ENCODE measurements around the gene SYNGR2.

DNA sequence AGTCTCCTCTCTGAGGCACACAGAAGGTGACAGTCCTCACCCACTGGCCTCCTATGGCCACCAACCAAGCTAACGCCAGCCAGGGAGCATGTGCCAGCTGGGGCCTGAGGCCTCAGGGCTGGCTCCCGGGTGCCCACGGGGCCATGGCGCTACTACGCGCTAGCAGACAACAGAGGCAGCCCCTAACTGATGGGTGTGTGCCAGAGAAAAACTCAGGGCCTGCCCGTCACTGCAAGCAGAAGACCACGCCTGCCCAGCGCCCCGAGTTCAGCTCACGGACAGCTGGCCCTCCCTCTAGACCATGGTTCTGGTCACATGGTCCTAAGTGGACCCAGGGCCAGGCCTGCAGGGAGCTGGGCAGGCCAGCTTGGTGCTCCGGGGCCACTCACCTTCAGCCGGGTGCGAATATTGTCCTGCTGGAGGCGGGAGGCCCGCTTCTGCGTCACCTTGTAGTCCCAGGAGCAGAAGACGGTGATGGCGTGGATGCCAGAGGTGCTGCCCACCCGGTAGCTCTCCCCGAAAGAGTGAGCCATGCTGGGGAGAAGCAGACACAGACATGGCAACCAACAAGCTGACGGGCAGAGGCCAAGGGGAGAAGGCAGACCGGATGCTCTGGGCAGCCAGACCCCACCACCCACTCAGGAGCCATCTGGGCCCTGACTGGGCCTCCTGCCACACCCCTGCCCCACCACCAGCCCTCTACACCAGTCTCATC is 46.0 kb upstream of the SYNGR2 start:
- TF ChIP-seq, protein P1, sequence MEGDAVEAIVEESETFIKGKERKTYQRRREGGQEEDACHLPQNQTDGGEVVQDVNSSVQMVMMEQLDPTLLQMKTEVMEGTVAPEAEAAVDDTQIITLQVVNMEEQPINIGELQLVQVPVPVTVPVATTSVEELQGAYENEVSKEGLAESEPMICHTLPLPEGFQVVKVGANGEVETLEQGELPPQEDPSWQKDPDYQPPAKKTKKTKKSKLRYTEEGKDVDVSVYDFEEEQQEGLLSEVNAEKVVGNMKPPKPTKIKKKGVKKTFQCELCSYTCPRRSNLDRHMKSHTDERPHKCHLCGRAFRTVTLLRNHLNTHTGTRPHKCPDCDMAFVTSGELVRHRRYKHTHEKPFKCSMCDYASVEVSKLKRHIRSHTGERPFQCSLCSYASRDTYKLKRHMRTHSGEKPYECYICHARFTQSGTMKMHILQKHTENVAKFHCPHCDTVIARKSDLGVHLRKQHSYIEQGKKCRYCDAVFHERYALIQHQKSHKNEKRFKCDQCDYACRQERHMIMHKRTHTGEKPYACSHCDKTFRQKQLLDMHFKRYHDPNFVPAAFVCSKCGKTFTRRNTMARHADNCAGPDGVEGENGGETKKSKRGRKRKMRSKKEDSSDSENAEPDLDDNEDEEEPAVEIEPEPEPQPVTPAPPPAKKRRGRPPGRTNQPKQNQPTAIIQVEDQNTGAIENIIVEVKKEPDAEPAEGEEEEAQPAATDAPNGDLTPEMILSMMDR (IDR thresholded peaks at IDR 0.05), result no peak
- TF ChIP-seq POLR2A (IDR thresholded peaks at IDR 0.05) (no peak), POLR2AphosphoS5 (IDR thresholded peaks at IDR 0.05) (no peak)

Measured in breast epithelium (tissue), 3 donors.